ENCODE measurements around the gene ZNF446.
"Not testable (repeated sequence)": the region's sequence is repeated elsewhere in the genome, so short reads cannot be mapped to it uniquely, and the experiment has no call there.

ZNF446 gene

GRCh38 chr19:58499021-58499927 is 23.1 kb downstream of the ZNF446 start:
- H3K4me3 ChIP-seq (ENCODE audit: low read depth, low read length): peak overlapping the region; percentile 83

- peak overlapping the region; percentile 58 for H3K4me3 ChIP-seq (ENCODE audit: low read depth, low read length)
Observed at GRCh38 chr19:58500242-58500641, 24.1 kb downstream of the ZNF446 start.

- H3K4me3 ChIP-seq (ENCODE audit: low read depth, low read length): not testable (repeated sequence)
Observed at GRCh38 chr19:58507602-58508223, 31.6 kb downstream of the ZNF446 start.

GRCh38 chr19:58509731-58510083 is 33.6 kb downstream of the ZNF446 start:
- H3K4me3 ChIP-seq (ENCODE audit: low read depth, low read length): no peak overlapping the region

GRCh38 chr19:58510084-58510862 is 34.1 kb downstream of the ZNF446 start:
- H3K4me3 ChIP-seq (ENCODE audit: low read depth, low read length): no peak overlapping the region

GRCh38 chr19:58511353-58512208 is 35.4 kb downstream of the ZNF446 start, which contains the start of gene SLC27A5:
SLC27A5 (minus strand) TSS chr19:58511992; CDS start chr19:58511955, 37 bp downstream.
- no peak within 1 kb of the TSS for H3K4me3 ChIP-seq (ENCODE audit: low read depth, low read length)

- no peak overlapping the region for H3K4me3 ChIP-seq (ENCODE audit: low read depth, low read length)
Observed at GRCh38 chr19:58513213-58513693, 37.1 kb downstream of the ZNF446 start.

- H3K4me3 ChIP-seq (ENCODE audit: low read depth, low read length): peak overlapping the region; percentile 63
Observed at GRCh38 chr19:58513694-58514563, 37.8 kb downstream of the ZNF446 start.

- H3K4me3 ChIP-seq (ENCODE audit: low read depth, low read length): peak overlapping the region; percentile 63
Observed at GRCh38 chr19:58514564-58515022, 38.4 kb downstream of the ZNF446 start.

- H3K4me3 ChIP-seq (ENCODE audit: low read depth, low read length): no peak overlapping the region
Observed at GRCh38 chr19:58515259-58515658, 39.1 kb downstream of the ZNF446 start.

GRCh38 chr19:58516246-58516836 is 40.2 kb downstream of the ZNF446 start:
- H3K4me3 ChIP-seq (ENCODE audit: low read depth, low read length): no peak overlapping the region

- H3K4me3 ChIP-seq (ENCODE audit: low read depth, low read length): no peak overlapping the region
Observed at GRCh38 chr19:58516964-58517833, 41.0 kb downstream of the ZNF446 start.

- peak overlapping the region; percentile 85 for H3K4me3 ChIP-seq (ENCODE audit: low read depth, low read length)
Observed at GRCh38 chr19:58518256-58519086, 42.3 kb downstream of the ZNF446 start.

- H3K4me3 ChIP-seq (ENCODE audit: low read depth, low read length): peak overlapping the region; percentile 85
Observed at GRCh38 chr19:58519087-58519354, 42.9 kb downstream of the ZNF446 start.

GRCh38 chr19:58519355-58520256 is 43.5 kb downstream of the ZNF446 start, which contains the start of gene ZBTB45:
ZBTB45 (minus strand) TSS chr19:58519810; CDS start chr19:58517673, 2,137 bp downstream.
- peak within 1 kb of the TSS; percentile 85 for H3K4me3 ChIP-seq (ENCODE audit: low read depth, low read length)

GRCh38 chr19:58520257-58520599 is 44.1 kb downstream of the ZNF446 start:
- H3K4me3 ChIP-seq (ENCODE audit: low read depth, low read length): peak overlapping the region; percentile 85

Data from iPS-11a (cell line).